A172 (cell line): ENCODE results near the gene ZNF225. TPM values are rescaled to one million over a fixed set of nuclear protein-coding genes. Genes with fewer than 3 reads are reported as not detected.
"Not testable (repeated sequence)": the region's sequence is repeated elsewhere in the genome, so short reads cannot be mapped to it uniquely, and the experiment has no call there.

Source experiments
- DNase-seq: peaks from one replicate; pipeline ENCODE4 v3.0.0-alpha.2; 2015; ENCODE audit warnings: low spot score
- total RNA-seq: library from RNA; depleted of rRNA; stranded (reverse); fragments of >200 nt; shearing (Covaris generic); gene quantifications from 2 replicates; pipeline ENCODE4 v1.2.3, GENCODE V29; 2014; rRNA removed

The ZNF225 gene
- 3.7 and 3.9 TPM in 2 replicates for total RNA-seq

DNA sequence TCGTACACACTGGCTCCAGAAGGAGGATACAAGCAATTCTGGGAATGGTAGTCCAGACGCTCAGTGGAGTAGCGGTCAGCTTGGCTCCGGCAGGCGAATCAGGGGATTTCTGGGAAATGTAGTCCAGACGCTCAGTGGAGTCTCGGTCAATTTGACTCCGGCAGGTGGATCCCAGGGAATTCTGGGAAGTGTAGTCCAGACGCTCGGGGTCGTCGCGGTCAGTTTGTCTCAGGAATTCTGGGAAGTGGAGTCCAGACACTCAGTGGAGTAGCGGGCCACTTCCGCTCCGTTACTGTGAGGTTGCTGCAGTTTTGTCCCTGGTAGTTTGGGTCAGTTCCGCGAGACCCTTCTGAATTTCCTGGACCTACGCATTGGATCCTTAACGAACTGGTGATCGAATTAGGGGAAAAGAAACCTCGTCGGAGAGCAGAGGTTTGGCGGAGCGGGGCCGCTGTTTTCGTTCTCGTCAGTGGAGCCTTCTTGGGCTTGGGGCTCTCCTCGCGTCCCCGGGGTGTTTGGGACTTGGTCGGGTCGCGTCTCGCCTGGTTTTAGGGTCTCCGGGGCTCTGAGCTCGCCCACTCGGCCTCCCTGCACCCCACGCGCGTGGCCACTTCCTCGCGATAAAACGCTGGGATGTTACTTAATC lies at the start of gene ZNF225:
TSS of gene ZNF225 (plus strand) at position 262 of the 646 bp plus-strand sequence. CDS start 2,429 bp downstream, outside the sequence.
- DNase-seq: peak; percentile 99

DNA sequence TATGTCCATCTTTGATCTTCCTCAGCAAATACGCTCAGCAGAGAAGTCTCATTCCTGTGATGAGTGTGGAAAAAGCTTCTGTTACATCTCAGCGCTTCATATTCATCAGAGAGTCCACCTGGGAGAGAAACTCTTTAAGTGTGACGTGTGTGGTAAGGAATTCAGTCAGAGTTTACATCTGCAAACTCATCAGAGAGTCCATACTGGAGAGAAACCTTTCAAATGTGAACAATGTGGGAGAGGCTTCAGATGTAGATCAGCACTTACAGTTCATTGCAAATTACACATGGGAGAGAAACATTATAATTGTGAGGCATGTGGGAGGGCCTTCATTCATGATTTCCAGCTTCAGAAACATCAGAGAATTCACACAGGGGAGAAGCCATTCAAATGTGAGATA lies 46.9 kb upstream of the ZNF225 start:
- DNase-seq: no peak

DNA sequence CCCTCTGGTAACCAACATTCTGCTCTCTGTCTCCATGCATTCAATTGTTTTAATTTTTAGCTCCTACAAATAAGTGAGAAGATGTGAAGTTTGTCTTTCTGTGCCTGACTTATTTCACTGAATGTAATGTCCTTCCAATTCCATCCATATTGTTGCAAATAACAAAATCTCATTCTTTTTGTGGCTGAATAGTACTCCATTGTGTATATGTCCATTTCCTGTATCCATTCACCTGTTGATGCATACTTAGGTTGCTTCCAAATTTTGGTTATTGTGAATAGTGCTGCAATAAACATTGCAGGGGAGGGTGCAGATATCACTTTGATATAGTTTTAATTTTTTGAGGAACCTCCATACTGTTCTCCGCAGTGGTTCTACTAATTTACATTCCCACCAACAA lies 43.8 kb upstream of the ZNF225 start:
- DNase-seq: no peak

DNA sequence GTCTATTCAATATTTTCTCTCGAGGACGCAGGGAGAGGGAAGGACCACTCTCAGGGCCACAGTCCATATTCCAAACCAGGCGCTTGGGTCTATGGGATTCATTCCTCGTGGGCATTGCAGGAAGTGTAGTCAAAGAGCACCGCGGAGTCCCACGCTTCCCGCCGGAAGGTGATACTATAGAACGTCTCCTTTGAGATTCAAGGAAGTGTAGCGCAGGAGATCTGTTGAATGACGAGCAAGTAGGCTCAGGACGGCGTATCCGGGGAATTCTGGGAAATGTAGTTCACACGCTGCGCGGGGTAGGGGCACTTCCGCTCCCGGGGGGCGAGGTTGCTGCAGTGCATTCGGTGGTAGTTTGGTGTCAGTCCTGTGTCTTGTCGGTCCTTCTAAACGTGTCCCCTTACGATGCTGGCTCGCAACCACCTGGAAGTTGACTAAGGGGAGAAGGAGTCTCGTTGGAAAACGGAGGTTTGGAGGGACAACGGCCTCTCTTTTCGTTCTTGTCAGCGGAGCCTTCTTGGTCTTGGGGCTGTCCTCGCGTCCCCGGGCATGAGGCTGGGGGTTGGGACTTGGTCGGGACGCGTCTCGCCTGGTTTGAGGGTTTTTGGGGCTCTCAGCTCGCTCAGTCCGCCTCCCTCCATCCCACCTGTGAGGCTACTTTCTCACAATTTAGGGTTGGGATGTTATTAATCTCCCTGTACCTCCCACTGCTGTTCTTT lies 41.2 kb upstream of the ZNF225 start, which contains the start of gene ZNF284:
TSS of gene ZNF284 (plus strand) at position 336 of the 719 bp plus-strand sequence. CDS start 4,231 bp downstream, outside the sequence.
- DNase-seq: peak; percentile 82

DNA sequence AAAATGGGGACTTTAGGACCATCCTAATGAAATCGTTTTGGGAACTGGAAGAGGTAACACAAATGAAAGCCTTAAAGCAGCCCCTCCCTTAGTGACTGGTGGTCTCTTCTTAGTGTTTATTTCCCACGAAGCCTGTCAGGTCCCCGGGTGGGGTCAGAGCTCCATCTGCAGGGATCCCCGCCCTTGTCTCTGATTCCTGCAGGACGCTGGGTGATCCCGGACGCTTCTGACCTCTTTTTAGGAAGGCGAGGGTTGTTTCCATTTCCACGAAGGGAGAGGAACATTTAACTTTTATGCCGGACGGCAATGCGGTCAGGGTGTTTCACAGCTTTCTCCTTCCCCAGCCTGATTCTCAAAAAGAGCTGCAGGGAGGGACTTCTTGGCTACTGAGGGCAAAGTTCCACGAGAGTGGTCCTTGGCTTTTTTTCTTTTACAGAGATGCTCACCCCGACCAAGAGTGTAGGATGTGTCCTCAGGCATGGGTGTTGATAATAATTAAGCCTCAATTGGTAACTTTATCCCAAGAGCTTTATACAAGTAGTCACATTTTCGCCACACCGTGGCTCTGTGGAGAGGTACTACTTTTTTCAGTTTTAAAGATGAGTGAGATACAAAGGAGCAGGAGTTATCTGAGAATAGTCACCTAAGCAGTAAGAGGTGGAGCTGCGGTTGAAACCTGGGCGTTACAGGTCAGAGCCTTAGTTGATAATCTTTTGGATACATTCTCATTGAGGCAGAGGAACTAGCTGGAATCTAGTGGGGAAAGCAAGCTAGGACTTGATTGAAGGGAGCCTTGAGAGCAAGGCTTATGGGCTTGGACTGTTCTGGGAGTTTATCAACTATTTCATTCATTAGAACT lies 40.4 kb upstream of the ZNF225 start:
- no peak for DNase-seq

DNA sequence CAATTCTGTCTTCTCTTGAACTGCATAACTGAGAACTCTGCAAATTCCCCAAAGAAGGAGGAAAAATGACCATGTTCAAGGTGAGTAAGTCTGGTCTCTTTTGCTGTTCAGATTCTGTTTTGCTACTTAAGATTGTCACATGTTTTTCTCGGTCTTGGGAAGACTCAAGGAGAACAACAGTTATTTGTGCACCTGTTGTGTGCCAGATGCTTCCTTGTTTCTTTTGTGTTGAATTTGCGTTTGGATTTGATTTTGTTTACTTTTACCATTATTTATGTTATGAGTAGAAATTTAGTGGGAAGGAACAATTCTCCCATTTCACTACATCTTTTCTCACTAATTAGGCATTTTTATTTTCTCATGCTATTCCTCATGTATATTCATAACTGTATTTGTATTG lies 36.9 kb upstream of the ZNF225 start:
- DNase-seq: no peak

DNA sequence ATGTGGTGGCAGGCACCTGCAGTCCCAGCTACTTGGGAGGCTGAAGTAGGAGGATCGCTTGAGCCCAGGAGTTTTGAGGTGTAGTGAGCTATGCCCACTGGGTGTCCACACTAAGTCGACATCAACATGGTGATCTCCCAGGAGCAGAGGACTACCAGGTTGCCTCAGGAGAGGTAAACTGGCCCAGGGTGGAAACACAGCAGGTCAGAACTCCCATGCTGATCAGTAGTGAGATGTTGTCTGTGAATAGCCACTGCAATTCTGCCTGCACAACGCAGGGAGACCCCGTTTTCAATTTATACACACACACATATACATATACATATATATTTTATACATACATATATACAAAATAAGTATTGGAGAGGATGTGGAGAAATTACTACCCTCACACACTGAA lies 21.1 kb upstream of the ZNF225 start:
- DNase-seq: no peak

DNA sequence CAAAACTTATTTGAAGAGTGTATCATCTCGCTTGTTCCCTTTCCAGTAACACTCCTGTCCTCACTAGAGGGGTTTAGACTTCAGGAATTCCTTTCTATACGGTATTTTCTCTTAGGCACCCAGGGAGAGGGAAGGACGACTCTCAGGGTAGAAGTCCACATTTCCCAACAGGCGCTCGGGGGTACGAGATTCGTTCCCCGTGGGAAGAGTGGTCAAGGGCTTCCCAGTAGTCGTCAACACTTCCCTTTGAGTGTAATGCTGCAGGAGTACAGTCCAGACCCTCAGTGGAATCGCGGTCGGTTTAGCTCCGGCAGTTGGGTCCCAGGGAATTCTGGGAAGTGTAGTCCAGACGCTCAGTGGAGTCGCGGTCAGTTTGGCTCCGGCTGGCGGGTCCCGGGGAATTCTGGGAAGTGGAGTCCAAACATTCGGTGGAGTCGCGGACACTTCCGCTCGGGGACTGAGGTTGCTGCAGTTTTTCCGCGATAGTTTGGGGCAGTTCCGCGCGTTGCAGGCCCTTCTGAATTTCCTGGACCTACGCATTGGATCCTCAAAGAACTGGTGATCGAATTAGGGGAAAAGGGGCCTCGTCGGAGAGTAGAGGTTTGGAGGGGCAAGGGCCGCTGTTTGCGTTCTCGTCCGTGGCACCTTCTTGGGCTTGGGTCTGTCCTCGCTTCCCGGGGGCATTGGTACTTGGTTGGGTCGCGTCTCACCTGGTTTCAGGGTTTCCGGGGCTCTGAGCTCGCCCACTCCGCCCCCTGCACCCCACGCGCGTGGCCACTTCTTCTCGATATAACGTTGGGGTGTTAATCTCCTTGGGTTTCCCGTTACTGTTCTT lies 19.1 kb upstream of the ZNF225 start, which contains the start of gene ZNF224:
TSS of gene ZNF224 (plus strand) at position 431 of the 835 bp plus-strand sequence. CDS start 3,513 bp downstream, outside the sequence.
- DNase-seq: peak; percentile 88

DNA sequence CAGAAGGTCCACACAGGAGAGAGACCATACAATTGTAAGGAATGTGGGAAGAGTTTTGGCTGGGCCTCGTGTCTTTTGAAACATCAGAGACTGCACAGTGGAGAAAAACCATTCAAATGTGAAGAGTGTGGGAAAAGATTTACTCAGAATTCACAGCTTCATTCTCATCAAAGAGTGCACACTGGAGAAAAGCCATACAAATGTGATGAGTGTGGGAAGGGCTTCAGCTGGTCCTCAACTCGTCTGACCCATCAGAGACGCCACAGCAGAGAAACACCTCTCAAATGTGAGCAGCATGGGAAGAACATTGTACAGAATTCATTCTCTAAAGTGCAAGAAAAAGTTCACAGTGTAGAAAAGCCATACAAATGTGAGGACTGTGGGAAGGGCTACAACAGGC lies 5.4 kb upstream of the ZNF225 start:
- no peak for DNase-seq

DNA sequence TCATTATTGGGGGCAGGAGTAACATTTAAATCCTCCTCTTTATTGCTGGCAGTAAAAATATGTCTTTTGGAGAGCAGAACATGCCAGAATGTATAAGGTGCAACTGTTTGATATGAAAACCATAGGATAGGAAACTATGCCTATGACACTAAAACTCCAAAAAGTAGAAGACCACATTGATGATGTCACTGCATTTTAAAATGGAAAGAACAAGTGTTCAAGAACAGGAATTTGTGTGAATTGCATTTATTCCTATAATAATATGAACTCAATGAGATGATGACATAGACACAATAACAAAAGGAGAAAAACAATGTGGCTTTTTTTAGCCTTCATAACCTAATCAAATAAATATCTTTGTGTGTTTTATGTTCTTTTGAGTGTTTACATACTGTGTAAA lies 3.7 kb upstream of the ZNF225 start:
- no peak for DNase-seq

DNA sequence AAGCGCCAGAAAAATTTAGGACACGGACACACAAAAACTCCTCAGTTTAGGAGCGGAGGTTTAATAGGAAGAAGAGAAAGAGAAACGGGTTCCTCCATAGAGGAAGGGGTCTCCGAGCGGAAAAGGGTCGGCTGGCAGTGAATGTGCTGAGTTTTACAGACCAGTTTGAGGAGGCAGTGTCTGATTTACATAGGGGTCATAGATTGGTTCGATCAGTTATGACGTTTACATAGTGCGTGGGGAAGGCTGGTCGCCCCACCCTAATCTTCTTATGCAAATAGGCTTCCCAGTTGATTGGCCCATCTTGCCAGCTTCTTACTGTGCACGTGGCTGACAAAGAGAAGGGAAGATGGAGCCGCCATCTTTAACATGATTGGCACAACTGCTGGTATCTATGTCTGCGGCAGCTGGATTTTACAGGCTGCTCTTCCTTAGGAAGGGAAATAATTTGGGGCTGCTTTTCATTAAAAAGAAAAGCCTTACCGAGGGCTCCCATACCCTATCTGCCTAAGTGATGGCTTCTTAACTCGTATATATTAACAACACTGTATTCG lies 1.2 kb upstream of the ZNF225 start:
- peak; percentile 97 for DNase-seq

DNA sequence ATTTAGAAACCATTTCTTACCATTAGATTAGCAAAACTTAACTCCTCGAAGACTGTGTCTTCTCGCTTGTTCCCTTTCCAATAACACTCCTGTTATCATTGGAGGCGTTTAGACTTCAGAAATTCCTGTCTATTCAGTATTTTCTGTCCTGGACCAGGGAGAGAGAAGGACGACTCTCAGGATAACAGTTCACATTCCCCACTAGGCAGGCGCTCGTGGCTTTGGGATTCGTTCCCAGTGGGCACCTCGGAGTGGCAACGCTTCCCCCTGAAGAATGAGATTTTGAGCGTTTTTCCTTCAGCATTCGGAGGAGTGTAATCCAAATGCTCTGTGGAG lies 429 bp upstream of the ZNF225 start:
- DNase-seq: no peak

DNA sequence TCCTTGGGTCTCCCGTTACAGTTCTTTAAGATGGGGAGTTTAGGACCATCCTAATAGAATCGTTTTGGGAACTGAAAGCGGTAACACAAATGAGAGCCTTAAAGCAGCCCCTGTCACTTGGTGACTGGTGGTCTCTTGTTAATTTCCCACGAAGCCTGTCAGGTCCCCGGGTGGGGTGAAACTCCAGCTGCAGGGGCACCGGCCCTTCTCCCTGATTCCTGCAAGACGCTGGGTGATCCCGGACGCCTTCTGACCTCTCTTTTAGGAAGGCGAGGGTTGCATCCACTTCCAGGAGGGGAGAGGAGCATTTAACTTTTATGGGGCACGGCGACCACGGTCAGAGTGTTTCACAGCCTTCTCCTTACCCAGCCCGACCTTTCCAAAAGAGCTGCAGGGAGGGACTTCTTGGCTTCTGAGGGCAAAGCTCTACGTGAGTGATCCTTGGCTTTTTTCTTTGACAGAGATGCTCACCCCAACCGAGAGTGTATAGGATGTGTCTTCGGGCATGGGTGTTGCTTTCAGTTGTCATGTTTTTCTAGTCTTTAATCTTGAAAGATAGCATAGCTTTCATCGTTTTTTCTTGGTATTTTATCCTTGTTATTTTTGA lies 688 bp downstream of the ZNF225 start:
- DNase-seq: peak; percentile 11

DNA sequence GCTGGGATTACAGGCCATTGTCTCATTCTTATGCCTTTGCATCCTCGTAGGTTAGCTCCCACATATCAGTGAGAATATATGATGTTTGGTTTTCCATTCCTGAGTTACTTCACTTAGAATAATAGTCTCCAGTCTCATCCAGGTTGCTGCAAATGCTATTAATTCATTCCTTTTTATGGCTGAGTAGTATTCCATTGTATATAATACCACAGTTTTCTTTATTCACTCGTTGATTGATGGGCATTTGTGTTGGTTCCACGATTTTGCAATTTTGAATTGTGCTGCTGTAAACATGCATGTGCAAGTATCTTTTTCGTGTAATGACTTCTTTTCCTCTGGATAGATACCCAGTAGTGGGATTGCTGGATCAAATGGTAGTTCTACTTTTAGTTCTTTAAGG lies 8.0 kb downstream of the ZNF225 start:
- not testable (repeated sequence) for DNase-seq

DNA sequence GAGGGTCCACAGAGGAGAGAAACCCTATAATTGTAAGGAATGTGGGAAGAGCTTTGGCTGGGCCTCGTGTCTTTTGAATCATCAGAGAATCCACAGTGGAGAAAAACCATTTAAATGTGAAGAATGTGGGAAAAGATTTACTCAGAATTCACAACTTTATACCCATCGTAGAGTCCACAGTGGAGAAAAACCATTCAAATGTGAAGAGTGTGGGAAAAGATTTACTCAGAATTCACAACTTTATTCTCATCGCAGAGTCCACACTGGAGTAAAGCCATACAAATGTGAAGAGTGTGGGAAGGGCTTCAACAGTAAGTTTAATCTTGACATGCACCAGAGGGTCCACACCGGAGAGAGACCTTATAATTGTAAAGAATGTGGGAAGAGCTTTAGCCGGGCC lies 18.8 kb downstream of the ZNF225 start:
- DNase-seq: no peak

DNA sequence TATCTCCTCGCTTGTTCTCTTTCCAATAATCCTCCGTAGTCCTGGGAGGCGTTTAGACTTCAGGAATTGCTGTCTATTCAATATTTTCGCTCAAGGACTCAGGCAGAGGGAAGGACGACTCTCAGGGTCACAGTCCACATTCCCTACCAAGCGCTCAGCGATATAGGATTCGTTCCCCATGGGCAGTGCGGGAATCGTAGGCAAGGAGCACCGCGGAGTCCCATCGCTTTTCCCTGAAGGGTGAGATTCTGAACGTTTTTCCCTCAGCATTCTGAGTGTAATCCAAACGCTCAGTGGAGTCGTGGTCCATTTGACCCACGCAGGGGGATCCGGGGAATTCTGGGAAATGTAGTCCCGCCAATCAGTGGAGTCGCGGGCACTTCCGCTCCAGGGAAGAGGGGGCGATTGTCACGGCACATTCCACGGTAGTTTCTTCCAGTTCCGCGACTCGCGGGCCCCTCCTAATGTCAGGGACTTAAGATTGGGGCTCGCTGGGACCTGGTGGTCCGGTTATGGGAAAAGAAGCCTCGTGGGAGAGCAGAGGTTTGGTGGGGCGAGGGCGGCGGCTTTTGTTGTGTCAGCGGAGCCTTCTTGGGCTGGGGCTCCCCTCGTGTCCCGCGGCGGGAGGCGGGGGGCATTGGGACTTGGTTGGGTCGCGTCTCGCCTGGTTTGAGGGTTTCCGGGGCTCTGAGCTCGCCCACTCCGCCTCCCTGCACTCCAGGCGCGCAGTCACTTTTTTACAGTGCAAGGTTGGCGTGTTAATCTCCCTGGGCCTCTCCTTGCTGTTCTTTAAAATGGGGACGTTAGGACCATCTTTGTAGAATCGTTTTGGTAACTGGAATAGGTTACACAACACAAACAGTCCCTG lies 28.2 kb downstream of the ZNF225 start, which contains the start of gene ZNF234:
TSS of gene ZNF234 (plus strand) at position 364 of the 868 bp plus-strand sequence. CDS start 3,079 bp downstream, outside the sequence.
- peak; percentile 66 for DNase-seq

DNA sequence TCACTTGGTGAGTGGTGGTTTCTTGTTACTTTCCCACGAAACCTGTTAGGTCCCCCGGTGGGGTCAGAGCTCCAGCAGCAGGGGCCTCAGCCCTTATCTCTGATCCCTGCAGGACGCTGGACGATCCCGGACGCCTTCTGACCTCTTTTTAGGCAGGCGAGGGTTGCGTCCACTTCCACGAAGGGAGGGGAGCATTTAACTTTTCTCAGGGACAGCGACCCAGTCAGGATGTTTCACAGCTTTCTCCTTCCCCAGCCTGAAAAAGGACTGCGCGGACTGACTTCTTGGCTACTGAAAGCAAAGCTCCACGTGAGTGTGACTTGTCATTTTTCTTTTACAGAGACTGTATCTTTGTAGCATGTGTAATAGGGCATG lies 28.8 kb downstream of the ZNF225 start:
- no peak for DNase-seq

DNA sequence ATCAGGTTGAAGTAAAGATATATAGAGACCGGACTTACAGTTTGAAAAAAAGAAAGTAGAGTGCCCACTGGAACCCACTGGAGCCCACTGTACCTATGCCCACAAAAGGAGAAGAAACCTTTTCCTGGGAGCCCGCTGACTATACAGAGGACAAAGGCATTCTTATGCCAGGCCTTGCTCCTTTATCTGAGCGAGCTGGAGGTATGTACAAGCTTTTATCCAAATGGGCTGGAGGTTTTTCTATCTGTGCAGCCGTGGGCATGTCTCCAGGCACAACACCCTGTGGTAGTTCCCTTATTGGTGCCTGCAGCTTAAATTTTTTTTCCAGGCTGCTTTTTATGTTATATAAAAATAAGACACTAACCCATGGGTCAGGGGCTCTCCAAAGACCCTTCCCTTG lies 36.6 kb downstream of the ZNF225 start:
- DNase-seq: no peak

DNA sequence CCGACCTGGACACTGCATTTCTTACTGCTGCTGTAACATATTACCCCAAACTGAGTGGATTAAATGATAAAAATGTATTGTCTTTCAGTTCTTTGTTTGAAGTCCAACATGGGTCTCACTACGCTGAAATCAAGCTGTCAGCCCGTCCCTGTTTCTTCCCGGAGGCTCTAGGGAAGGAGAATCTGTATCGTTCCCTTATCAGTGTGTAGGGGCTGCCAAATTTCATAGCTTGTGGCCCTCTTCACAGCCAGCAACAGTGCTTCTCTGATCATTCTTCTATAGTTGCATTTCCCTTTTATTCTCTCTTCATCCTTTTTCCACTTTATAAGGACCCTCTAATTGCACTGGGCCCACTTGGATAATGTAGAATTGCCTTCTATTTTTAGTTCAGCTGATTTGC lies 38.3 kb downstream of the ZNF225 start:
- DNase-seq: no peak

DNA sequence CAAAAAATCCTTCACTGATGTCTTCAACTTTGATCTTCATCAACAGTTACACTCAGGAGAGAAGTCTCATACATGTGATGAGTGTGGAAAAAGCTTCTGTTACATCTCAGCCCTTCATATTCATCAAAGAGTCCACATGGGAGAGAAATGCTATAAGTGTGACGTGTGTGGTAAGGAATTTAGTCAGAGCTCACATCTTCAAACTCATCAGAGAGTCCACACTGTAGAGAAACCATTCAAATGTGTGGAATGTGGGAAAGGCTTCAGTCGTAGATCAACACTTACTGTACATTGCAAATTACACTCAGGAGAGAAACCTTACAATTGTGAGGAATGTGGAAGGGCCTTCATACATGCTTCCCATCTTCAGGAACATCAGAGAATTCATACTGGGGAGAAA lies 43.3 kb downstream of the ZNF225 start:
- no peak for DNase-seq
